Pulmonary artery endothelial cell (primary cell): ENCODE measurements around the gene TBXA2R. TPM values are rescaled to one million over a fixed set of nuclear protein-coding genes. Genes with fewer than 3 reads are reported as not detected.
"Not testable (repeated sequence)": the region's sequence is repeated elsewhere in the genome, so short reads cannot be mapped to it uniquely, and the experiment has no call there.

Source experiments
- DNase-seq: peaks from one replicate; pipeline ENCODE4 v3.0.0-alpha.2; 2011; ENCODE audit warnings: low read depth, low spot score
- total RNA-seq: library from RNA; depleted of rRNA; stranded (reverse); fragments of >200 nt; gene quantifications from 2 replicates; pipeline ENCODE4 v1.2.3, GENCODE V29; 2014

TBXA2R gene
- total RNA-seq, 1 donor from 2014 or later, result 0.66 TPM

DNA sequence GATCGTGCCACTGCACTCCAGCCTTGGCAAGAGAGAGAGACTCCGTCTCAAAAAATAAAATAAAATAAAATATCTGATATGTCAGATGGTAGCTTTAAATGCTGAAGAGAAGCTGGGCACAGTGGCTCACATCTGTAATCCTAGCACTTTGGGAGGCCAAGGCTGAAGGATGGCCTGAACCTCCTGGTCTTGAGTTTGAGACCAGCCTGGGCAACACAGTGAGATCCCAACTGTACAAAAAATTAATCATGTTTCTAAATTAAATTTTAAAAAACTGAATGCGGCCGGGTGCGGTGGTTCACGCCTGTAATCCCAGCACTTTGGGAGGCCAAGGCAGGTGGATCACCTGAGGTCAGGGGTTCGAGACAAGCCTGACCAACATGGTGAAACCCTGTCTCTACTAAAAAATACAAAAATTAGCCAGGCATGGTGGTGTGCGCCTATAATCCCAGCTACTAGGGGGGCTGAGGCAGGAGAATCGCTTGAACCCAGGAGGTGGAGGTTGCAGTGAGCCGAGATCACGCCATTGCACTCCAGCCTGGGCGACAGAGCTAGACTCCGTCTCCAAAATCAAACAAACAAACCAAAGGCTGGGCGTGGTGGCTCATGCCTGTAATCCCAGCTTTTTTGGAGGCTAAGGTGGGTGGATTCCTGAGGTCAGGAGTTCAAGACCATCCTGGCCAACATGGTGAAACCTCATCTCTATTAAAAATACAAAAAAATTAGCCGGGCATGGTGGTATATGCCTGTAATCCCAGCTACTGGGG is 22.5 kb downstream of the TBXA2R start:
- DNase-seq, result not testable (repeated sequence)

- DNase-seq, result not testable (repeated sequence)
Observed at GRCh38 chr19:3581792-3582191, 24.9 kb downstream of the TBXA2R start.

GRCh38 chr19:3580156-3580934 is 26.3 kb downstream of the TBXA2R start:
- peak; percentile 66 for DNase-seq

DNA sequence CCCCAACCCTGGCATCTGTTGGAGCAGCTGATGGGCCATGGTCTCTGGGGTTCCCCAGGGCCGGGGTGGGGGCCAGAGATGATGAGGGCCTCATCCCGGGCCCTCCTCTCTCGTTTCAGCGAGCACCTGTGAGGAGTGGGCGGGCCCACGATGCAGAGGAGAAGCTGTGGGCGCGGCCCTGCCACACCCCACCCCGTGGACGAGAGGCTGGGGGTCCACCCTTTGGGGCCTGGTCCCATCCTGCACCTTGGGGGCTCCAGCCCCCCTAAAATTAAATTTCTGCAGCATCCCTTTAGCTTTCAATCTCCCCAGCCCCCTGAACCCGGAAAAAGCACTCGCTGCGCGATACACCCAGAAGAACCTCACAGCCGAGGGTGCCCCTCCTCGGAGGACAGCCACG is 28.3 kb downstream of the TBXA2R start:
- no peak for DNase-seq

DNA sequence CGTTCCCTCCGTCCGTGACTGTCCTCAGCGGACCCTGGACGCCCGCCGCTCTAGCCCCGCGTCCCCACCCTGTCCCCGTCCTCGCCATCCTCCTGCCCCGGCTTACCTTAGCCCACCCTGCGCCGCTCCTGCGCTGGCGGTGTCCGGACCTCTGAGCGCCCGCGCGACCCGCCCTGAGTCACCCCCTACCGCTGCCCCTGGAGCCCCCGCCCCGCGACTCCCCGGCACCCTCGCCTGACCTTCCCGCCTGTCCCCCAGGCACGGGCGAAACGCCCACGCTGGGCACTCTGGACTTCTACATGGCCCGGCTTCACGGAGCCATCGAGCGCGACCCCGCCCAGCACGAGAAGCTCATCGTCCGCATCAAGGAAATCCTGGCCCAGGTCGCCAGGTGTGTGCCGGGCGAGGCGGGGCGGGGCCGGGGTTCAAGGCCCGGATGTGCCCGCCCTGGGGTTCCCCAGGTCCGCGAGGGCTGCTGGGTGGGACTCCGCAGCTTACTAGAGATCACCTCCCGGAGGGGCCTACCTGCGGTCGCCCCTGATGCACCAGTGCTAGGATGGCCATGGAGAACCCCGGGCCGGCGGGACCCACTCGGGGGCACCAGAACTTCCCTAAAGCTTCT is 28.8 kb downstream of the TBXA2R start:
- no peak for DNase-seq

- no peak for DNase-seq
Observed at GRCh38 chr19:3576696-3577443, 29.8 kb downstream of the TBXA2R start.

GRCh38 chr19:3575949-3576673 is 30.6 kb downstream of the TBXA2R start:
- DNase-seq, result no peak

DNA sequence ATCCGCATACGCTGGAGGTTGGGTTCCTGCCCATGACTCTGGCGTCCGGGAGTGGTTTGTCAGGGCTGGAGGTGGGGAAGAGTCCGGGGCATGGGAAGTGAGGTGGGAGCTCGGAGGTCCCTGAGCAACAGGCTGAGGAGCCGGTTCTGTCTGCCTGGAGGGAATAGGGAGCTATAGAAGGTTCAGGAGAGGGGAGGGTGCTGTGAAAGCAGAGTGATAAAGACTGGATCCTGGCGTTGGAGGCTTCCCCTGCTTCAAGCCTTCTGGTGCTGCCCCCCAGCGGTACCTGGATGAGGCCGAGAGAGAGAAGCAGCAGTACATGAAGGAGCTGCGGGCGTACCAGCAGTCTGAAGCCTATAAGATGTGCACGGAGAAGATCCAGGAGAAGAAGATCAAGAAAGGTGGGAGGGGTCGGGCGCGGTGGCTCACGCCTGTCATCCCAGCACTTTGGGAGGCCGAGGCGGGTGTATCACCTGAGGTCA is 31.4 kb downstream of the TBXA2R start:
- DNase-seq, result no peak

GRCh38 chr19:3573858-3574637 is 32.6 kb downstream of the TBXA2R start:
- DNase-seq, result peak; percentile 94

- DNase-seq, result no peak
Observed at GRCh38 chr19:3573162-3573857, 33.4 kb downstream of the TBXA2R start.

DNA sequence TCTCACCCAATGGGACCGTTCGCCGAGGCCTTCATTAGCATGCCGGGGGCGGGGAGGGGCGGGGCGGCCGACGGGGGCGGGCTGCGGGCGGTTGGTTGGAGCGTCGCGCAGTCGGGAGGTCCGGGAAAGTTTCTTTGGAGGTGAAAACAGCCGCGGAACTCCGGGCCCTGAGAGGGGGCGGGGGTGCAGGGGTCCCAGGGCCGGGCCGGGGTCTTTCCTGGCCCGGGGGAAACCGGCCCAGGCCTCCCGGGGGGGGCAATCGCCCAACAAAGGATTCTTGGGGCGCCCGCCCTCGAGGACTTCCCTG is 33.9 kb downstream of the TBXA2R start, which contains the start of gene HMG20B:
Gene HMG20B (plus strand): TSS at position 90 of the 307 bp plus-strand sequence. CDS start 366 bp downstream, outside the sequence.
- no peak for DNase-seq

DNA sequence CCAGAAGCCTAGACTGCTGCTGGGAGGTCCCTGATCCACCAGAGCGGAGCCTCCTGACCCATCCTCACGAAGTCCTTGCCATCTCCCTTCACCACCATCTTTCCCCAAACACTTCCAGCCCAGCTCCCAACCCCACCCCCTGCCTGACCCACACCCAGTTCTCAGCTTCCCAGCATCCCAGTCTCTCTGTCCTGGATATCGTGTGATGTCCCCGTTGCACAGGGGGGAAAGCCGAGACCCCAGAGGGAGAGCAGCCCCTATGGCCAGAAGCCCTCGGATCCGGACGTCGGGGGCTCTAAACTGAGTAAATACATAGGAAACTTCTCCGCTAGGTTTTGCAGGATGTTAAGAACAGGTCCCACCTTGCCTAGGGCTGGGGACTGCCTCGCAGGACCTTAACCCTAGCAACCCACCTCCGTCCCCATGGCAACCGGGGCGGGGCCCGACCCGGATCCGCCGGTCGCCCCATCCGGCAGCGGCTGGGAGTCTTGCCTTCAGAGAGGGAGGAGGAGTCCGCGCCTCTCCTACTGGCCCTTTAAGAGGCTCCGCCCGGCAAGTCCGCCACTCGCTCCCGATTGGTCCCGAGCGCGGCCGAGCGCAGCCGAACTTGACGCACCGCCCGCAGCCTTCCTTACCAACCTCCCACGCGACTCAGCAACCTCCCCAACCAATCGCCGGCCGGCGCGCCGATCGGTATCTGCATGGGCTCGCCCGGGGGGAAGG is 34.4 kb downstream of the TBXA2R start:
- peak; percentile 99 for DNase-seq

- DNase-seq, result no peak
Observed at GRCh38 chr19:3570606-3571011, 36.1 kb downstream of the TBXA2R start.

GRCh38 chr19:3570042-3570441 is 36.6 kb downstream of the TBXA2R start:
- not testable (repeated sequence) for DNase-seq

DNA sequence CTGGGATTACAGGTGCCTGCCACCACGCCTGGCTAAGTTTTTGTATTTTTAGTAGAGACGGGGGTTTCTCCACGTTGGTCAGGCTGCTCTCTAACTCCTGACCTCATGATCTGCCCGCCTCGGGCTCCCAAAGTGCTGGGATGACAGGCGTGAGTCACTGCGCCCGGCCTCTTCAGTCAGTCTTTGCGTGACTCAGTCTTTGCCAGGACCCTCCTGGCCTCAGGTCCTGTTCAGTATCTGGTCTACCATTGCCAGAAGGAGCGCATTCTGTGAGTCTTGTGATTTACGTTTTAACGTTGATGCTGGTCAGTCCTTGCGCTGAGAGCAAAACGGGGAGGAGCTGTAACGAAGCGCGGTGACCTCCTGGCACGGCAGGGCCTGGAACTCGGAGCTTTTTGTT is 41.5 kb downstream of the TBXA2R start:
- DNase-seq, result no peak

DNA sequence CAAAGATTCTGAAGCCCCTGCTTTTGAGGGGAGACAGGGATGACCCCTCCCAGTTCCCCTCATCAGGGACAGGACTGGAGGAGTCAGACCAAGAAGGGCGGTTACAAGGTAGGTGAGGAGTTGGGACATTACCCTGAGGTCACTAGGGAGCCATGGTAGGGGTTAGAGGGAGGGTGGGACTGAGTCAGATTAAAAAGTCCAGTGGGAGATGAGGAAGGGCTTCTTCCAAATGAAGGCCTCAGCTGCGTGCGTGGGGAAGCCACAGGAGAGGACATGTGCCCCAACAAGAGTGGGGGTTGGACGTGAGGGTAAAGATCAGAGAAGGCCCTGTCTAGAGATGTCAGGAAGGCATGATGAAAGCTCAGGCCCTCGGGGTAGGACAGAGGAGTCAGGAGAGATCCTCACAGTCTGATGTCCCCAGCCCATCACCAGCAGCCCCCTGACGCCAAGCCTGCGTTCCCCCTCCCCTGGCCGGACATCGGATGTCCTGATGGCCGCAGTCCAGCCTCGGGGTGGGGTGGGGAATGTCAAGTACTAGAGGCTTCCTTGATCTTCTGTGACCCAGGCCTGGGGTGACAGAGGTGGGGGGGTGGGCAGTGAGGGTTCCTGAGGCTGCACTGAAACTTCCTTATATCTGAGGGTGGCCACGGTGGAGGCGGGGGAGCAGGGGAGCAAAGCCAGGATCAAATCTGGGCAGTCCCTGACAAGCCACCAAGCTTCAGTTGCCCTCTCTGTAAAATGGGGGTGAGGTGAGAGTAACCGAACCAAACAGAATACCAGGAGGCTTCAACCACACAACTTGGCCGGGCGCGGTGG is 42.8 kb downstream of the TBXA2R start:
- no peak for DNase-seq

GRCh38 chr19:3557461-3558248 is 49.0 kb downstream of the TBXA2R start, which contains the start of gene MFSD12:
Gene MFSD12, minus strand, starts transcription at chr19:3557586. Its CDS starts 183 bp downstream, at chr19:3557403.
- DNase-seq, result peak; percentile 71
